ENCODE results near the gene CBX8. TPM values are rescaled to one million over a fixed set of nuclear protein-coding genes. Genes with fewer than 3 reads are reported as not detected.
A peak's percentile ranks its signal among the peaks of the same experiment; 100 is the strongest.

Gene CBX8
- total RNA-seq, 4 donors from 2014 or later: 1.7 to 3.5 (median 2.7) TPM

DNA sequence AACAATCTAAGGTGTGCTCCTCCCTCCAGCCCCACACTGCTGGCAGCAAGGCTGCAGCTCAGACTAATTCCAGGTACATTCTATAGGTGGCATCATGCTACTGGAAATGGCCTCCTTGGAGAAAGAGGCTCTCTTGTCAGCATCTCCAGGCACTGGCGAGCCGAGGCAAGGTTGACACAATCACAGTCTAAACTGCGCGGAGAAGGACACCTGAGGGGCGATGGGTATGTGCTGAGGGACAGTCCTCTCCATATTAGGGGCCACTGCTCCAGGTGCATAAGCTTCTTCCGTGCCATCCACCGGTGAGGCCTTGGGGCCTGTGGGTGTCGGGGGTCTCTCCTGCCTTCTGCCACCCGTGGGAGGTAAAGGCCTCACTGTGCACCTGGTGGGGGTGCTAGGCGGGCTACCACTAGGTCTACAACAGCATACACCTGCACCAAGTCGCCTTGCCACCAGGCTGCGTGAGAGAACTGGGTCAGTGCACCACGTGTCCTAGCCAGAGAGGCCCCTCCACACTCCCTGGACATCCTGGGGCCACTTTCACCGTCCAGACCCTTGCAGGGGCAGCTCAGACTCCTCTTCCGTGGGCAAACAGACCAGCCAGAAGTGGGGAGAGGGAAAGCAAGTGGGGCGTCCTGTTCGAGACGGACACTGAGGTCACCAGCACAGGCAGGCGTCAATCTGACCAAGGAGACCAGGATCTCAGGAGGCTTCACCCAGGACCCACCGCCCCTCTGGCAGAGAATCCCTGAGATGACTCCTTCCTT is 12.1 kb upstream of the CBX8 start:
- H3K36me3 ChIP-seq: no peaks in the 10 kb centered on the region
- no peak for TF ChIP-seq POLR2A (IDR thresholded peaks at IDR 0.05)
- TF ChIP-seq, protein P1, sequence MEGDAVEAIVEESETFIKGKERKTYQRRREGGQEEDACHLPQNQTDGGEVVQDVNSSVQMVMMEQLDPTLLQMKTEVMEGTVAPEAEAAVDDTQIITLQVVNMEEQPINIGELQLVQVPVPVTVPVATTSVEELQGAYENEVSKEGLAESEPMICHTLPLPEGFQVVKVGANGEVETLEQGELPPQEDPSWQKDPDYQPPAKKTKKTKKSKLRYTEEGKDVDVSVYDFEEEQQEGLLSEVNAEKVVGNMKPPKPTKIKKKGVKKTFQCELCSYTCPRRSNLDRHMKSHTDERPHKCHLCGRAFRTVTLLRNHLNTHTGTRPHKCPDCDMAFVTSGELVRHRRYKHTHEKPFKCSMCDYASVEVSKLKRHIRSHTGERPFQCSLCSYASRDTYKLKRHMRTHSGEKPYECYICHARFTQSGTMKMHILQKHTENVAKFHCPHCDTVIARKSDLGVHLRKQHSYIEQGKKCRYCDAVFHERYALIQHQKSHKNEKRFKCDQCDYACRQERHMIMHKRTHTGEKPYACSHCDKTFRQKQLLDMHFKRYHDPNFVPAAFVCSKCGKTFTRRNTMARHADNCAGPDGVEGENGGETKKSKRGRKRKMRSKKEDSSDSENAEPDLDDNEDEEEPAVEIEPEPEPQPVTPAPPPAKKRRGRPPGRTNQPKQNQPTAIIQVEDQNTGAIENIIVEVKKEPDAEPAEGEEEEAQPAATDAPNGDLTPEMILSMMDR (IDR thresholded peaks at IDR 0.05): peak in 4 of 6 experiments; percentile 48 to 68 (median 58)
- no peak overlapping the region for H3K27ac ChIP-seq
- peaks cover 26 to 52% of the 10 kb centered on the region in 2 donors for H3K4me1 ChIP-seq
- no peaks in the 10 kb centered on the region for H3K9me3 ChIP-seq
- peaks cover 83% of the 10 kb centered on the region for H3K27me3 ChIP-seq
- WGBS, 2 donors: 12% methylated on average over 13 to 14 of the region's 20 CpGs
- DNase-seq: peak; percentile 52 to 59
- intact Hi-C loops (cut with DNase I): loop anchor here (10.0 kb wide), 1 partner anchor 116 kb away; no protein-coding TSS in a partner anchor
- no peak overlapping the region for H3K4me3 ChIP-seq (replicated peaks in 1 of 3)

DNA sequence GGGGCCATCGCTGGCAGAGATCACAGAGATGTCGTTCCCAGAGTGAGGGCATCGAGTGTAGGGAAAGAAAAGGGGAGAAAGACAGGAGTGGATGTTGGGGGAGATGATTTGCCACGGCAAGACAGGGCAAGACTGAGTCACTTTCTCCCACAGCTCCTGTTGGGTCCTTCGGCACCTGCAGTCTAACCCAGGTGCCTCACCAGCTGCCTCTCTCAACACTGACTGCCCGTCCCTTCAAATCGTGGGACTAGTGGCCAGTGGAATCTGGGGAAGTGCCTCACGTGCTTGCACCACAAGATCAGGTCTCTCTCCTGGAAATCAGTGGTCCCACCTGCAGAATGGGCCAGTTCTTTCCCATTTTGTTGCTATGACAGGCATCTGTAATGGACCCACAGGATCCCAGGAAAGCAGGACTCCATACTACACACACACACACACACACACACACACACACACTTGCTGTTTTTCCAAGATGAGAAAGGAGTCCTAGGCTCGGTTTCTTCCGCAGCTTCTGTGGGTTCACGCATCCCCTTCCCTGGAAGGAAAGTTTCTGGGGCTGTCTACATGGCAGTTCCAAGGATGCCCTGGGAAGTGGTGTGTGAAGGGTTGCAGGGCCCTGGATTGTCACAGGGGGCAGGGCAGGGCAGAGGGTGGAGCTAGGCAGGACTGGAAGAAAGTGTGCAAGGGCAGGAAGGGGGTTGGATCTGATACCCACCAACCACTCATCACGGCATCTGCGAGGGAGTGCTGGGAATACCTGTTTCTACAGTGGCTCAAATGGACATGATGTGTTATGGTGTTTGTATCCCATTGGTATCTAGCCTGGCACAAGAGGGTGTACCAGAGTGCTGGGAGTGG is 10.2 kb upstream of the CBX8 start:
- Histone ChIP-seq H3K4me3 (replicated peaks in 1 of 3) (no peak overlapping the region), H3K4me1 (peaks cover 21 to 46% of the 10 kb centered on the region in 2 donors), H3K9me3 (no peaks in the 10 kb centered on the region), H3K36me3 (no peaks in the 10 kb centered on the region), H3K27ac (no peak overlapping the region), H3K27me3 (peaks cover 89% of the 10 kb centered on the region)
- TF ChIP-seq, protein P1 (IDR thresholded peaks at IDR 0.05): no peak
- no peak for TF ChIP-seq POLR2A (IDR thresholded peaks at IDR 0.05)
- intact Hi-C loops (cut with DNase I): loop anchor here (10.0 kb wide), 1 partner anchor 118 kb away; no protein-coding TSS in a partner anchor
- no peak for DNase-seq
- 23 to 28% methylated on average over 12 to 13 of the region's 13 CpGs for WGBS, 2 donors

GRCh38 chr17:79806446-79806760 is 9.5 kb upstream of the CBX8 start:
- WGBS, 2 donors: 4 to 15% methylated on average over 3 to 4 of the region's 4 CpGs
- H3K36me3 ChIP-seq: no peaks in the 10 kb centered on the region
- intact Hi-C loops (cut with DNase I): loop anchor here (10.0 kb wide), 1 partner anchor 118 kb away; no protein-coding TSS in a partner anchor
- no peak for DNase-seq
- peaks cover 89% of the 10 kb centered on the region for H3K27me3 ChIP-seq
- H3K9me3 ChIP-seq: no peaks in the 10 kb centered on the region
- H3K4me1 ChIP-seq: peaks cover 17 to 40% of the 10 kb centered on the region in 2 donors
- no peak for TF ChIP-seq POLR2A (IDR thresholded peaks at IDR 0.05)
- TF ChIP-seq, protein P1 (IDR thresholded peaks at IDR 0.05): no peak
- no peak overlapping the region for H3K27ac ChIP-seq
- H3K4me3 ChIP-seq (replicated peaks in 1 of 3): no peak overlapping the region

GRCh38 chr17:79804856-79805696 is 8.2 kb upstream of the CBX8 start:
- H3K27me3 ChIP-seq: peaks cover 96% of the 10 kb centered on the region
- intact Hi-C loops (cut with DNase I): loop anchor here (5.0 to 10.0 kb wide), 2 partner anchors 37 to 120 kb away; no protein-coding TSS in a partner anchor
- no peaks in the 10 kb centered on the region for H3K36me3 ChIP-seq
- no peaks in the 10 kb centered on the region for H3K9me3 ChIP-seq
- H3K4me3 ChIP-seq (replicated peaks in 1 of 3): no peak overlapping the region
- DNase-seq: no peak
- no peak for TF ChIP-seq POLR2A (IDR thresholded peaks at IDR 0.05)
- TF ChIP-seq, protein P1 (IDR thresholded peaks at IDR 0.05): no peak
- H3K4me1 ChIP-seq: peaks cover 22 to 40% of the 10 kb centered on the region in 2 donors
- H3K27ac ChIP-seq: no peak overlapping the region
- 11 to 15% methylated on average over 22 of the region's 22 CpGs for WGBS, 2 donors

Measured in thyroid gland (tissue), 4 donors.